ENCODE measurements around the gene PROX1.

The PROX1 gene

GRCh38 chr1:213987927-213988506 is at the start of gene PROX1:
Gene PROX1 (plus strand): TSS chr1:213987973. CDS start chr1:213996536, 8,563 bp downstream.
- no peak for DNase-seq

- DNase-seq = no peak
Measured at GRCh38 chr1:213938776-213939175, 49.0 kb upstream of the PROX1 start.

GRCh38 chr1:213939888-213940287 is 47.9 kb upstream of the PROX1 start:
- DNase-seq = no peak

- DNase-seq = no peak
Measured at GRCh38 chr1:213940947-213941346, 46.8 kb upstream of the PROX1 start.

GRCh38 chr1:213942061-213942460 is 45.7 kb upstream of the PROX1 start:
- DNase-seq = no peak

GRCh38 chr1:213947200-213947801 is 40.5 kb upstream of the PROX1 start:
- no peak for DNase-seq

GRCh38 chr1:213951876-213952275 is 35.9 kb upstream of the PROX1 start:
- DNase-seq = no peak

GRCh38 chr1:213953806-213954205 is 34.0 kb upstream of the PROX1 start:
- no peak for DNase-seq

- no peak for DNase-seq
Measured at GRCh38 chr1:213956295-213956770, 31.4 kb upstream of the PROX1 start.

- no peak for DNase-seq
Measured at GRCh38 chr1:213958346-213958745, 29.4 kb upstream of the PROX1 start.

- DNase-seq = no peak
Measured at GRCh38 chr1:213960963-213961362, 26.8 kb upstream of the PROX1 start.

GRCh38 chr1:213962508-213962907 is 25.3 kb upstream of the PROX1 start:
- no peak for DNase-seq

GRCh38 chr1:213966122-213966521 is 21.7 kb upstream of the PROX1 start:
- no peak for DNase-seq

GRCh38 chr1:213968146-213968825 is 19.5 kb upstream of the PROX1 start:
- no peak for DNase-seq

- no peak for DNase-seq
Measured at GRCh38 chr1:213969958-213970555, 17.7 kb upstream of the PROX1 start.

GRCh38 chr1:213972141-213972540 is 15.6 kb upstream of the PROX1 start:
- no peak for DNase-seq

- no peak for DNase-seq
Measured at GRCh38 chr1:213973129-213973528, 14.6 kb upstream of the PROX1 start.

- no peak for DNase-seq
Measured at GRCh38 chr1:213976665-213977485, 10.9 kb upstream of the PROX1 start.

- DNase-seq = no peak
Measured at GRCh38 chr1:213977486-213977842, 10.3 kb upstream of the PROX1 start.

GRCh38 chr1:213977909-213978308 is 9.9 kb upstream of the PROX1 start:
- no peak for DNase-seq

- no peak for DNase-seq
Measured at GRCh38 chr1:213979751-213980586, 7.8 kb upstream of the PROX1 start.

GRCh38 chr1:213980906-213981305 is 6.9 kb upstream of the PROX1 start:
- DNase-seq = no peak

Measured in suppressor macrophage treated with lipopolysaccharide for 4 hours (primary cell).